GM19351 (cell line): ENCODE measurements around the gene MAML1.
"Not testable (repeated sequence)": the region's sequence is repeated elsewhere in the genome, so short reads cannot be mapped to it uniquely, and the experiment has no call there.

Source experiments
- ATAC-seq: cut with Tn5 transposase; IDR thresholded peaks from one replicate; pipeline ENCODE4 v1.9.1; 2021; ENCODE audit warnings: mild to moderate bottlenecking, moderate library complexity; ENCODE audit not compliant: unreplicated experiment

Gene MAML1

GRCh38 chr5:179766726-179767455 lies 34.3 kb downstream of the MAML1 start:
- no peak for ATAC-seq

- no peak for ATAC-seq
Observed at GRCh38 chr5:179767496-179768100, 35.0 kb downstream of the MAML1 start.

GRCh38 chr5:179768326-179769085 lies 35.9 kb downstream of the MAML1 start:
- ATAC-seq: no peak

GRCh38 chr5:179769271-179769670 lies 36.6 kb downstream of the MAML1 start:
- ATAC-seq: no peak

- ATAC-seq: no peak
Observed at GRCh38 chr5:179769796-179770195, 37.2 kb downstream of the MAML1 start.

- ATAC-seq: no peak
Observed at GRCh38 chr5:179771311-179771895, 38.8 kb downstream of the MAML1 start.

- no peak for ATAC-seq
Observed at GRCh38 chr5:179772351-179772750, 39.7 kb downstream of the MAML1 start.

GRCh38 chr5:179773686-179774040 lies 41.0 kb downstream of the MAML1 start:
- ATAC-seq: no peak

GRCh38 chr5:179774442-179774841 lies 41.8 kb downstream of the MAML1 start:
- ATAC-seq: no peak

GRCh38 chr5:179776411-179776938 lies 43.9 kb downstream of the MAML1 start:
- ATAC-seq: no peak

- ATAC-seq: no peak
Observed at GRCh38 chr5:179777456-179777855, 44.8 kb downstream of the MAML1 start.

- ATAC-seq: no peak
Observed at GRCh38 chr5:179777909-179778308, 45.3 kb downstream of the MAML1 start.

- no peak for ATAC-seq
Observed at GRCh38 chr5:179778591-179778990, 46.0 kb downstream of the MAML1 start.

GRCh38 chr5:179779826-179780225 lies 47.2 kb downstream of the MAML1 start:
- ATAC-seq: no peak

GRCh38 chr5:179780362-179780761 lies 47.7 kb downstream of the MAML1 start:
- ATAC-seq: no peak

- no peak for ATAC-seq
Observed at GRCh38 chr5:179781846-179782245, 49.2 kb downstream of the MAML1 start.

- ATAC-seq: no peak
Observed at GRCh38 chr5:179783128-179783527, 50.5 kb downstream of the MAML1 start.

GRCh38 chr5:179786861-179787260 lies 54.2 kb downstream of the MAML1 start:
- no peak for ATAC-seq

- no peak for ATAC-seq
Observed at GRCh38 chr5:179788193-179788854, 55.7 kb downstream of the MAML1 start.

- ATAC-seq: not testable (repeated sequence)
Observed at GRCh38 chr5:179789278-179789677, 56.7 kb downstream of the MAML1 start.
